Spinal cord (tissue), 10 donors: ENCODE data around the gene CRHR2. TPM values are rescaled to one million over a fixed set of nuclear protein-coding genes. Genes with fewer than 3 reads are reported as not detected.
A peak's percentile ranks its signal among the peaks of the same experiment; 100 is the strongest.

Experiments
- DNase-seq, 6 donors: peaks; one replicate each; pipeline versions ENCODE4 v3.0.0 to v3.0.0-alpha.2; 2013 to 2015; ENCODE audit warnings: low spot score in 6 of 6, low read depth in 4 of 6
- H3K27ac ChIP-seq: one replicate; pipeline ENCODE4 v1.5.1; 2013; ENCODE audit warnings: low read depth, low read length, control low read depth
- H3K27me3 ChIP-seq: one replicate; pipeline ENCODE4 v1.6.1; 2013; ENCODE audit warnings: low read length; ENCODE audit not compliant: control insufficient read depth, insufficient read depth
- H3K36me3 ChIP-seq: one replicate; pipeline ENCODE4 v1.6.1; 2013; ENCODE audit warnings: low read length; ENCODE audit not compliant: control insufficient read depth, insufficient read depth
- H3K4me1 ChIP-seq: one replicate; pipeline ENCODE4 v1.6.1; 2013; ENCODE audit warnings: low read length; ENCODE audit not compliant: control insufficient read depth, insufficient read depth
- H3K4me3 ChIP-seq: one replicate; pipeline ENCODE4 v1.5.1; 2013; ENCODE audit warnings: low read depth, low read length, control low read depth
- H3K9me3 ChIP-seq: one replicate; pipeline ENCODE4 v1.6.1; 2013; ENCODE audit warnings: low read length; ENCODE audit not compliant: control insufficient read depth, insufficient read depth
- WGBS: methylation state at CpG from one replicate; pipeline ENCODE4 v1.1.5; 2013; ENCODE audit warnings: missing lambda C conversion rate; ENCODE audit not compliant: insufficient coverage; 5-methylcytosine and 5-hydroxymethylcytosine counted together
- polyA plus RNA-seq, 2 donors: library from polyadenylated mRNA; unstranded; fragments of 120-200 nt; gene quantifications; one replicate each; pipeline ENCODE4 v1.2.1, GENCODE V29; 2013; ENCODE audit not compliant: insufficient read length in 2 of 2
- total RNA-seq, 2 donors: library from RNA; depleted of rRNA in 1 of 2; stranded (reverse); fragments of 120-200 nt in 1 of 2; fragments of >200 nt in 1 of 2; gene quantifications; one replicate each; pipeline versions ENCODE4 v1.2.3 to v1.2.4, GENCODE V29; 2013 to 2014
- donor health status: healthy.

Gene CRHR2
- total and polyA plus RNA-seq, 4 donors: 0.89 to 2.6 (median 2.0) TPM

DNA sequence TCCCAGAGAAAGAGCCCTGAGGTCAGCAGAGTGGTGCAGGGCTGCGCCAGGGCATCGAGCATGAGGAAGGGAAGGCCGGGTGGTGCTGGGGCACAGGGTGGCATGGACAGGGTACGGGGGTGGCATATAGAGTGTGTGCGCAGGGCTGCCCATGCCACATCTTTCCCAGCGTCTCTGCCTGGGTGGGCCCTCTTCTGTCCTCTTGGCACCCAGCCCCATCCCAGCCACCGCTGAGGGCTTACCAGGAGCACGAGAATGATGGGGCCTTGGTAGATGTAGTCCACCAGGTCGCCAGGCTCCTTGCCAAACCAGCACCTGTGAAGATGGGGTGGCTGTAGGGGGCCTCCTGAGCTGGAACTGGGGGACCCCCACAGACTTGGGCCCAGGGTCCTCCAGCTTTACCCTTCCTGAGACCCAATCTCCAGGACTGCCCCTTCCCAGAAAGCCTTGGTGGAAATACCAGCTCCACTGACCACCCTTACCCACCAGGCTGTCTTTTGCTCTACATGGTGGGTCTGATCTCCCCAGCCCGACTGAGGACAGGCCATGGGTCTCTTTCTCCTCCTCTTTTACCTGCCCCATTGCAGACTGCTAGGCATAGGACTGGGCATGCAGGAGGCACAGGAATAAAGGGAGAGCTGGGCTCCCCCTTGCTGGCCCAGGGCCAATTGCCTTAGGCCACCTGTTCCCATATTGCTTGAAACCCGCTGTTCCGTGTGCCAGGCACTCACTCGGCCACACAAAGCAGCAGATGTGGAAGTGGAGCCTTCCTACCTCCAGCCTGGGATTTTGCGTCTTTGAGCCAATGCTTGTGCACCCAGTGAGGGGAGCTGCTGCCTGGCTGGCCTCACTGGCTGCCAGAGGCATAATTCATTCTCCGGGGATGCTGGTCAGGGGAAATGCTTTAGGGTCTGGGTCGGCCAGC lies 21.7 kb downstream of the CRHR2 start:
- Histone ChIP-seq H3K4me1 (peaks cover 11% of the 10 kb centered on the region), H3K9me3 (no peaks in the 10 kb centered on the region), H3K4me3 (no peak overlapping the region), H3K27me3 (peaks cover 2% of the 10 kb centered on the region), H3K36me3 (no peaks in the 10 kb centered on the region), H3K27ac (no peak overlapping the region)
- peak in 2 of 6 donors; percentile 48 to 77 for DNase-seq
- WGBS: 64% methylated on average over 10 of the region's 16 CpGs

DNA sequence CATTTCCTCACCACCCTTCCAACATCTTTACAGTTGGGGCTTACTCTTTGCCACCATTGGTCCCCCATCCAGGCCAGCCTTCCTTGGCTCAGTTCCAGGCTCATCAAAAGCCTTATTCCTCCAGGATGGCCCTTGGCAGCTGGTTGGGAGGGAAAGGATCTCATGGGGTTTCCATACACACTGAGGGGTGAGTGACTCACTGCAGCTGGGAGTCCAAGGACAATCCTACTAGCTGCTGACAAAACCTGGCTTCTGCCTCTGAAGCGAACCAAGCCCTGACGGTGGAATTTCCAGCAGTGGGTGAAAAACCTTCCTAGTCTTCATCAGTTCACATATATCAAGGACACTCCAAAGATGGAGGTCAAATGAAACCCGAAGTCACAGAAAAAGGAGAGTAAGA lies 22.9 kb downstream of the CRHR2 start:
- Histone ChIP-seq H3K36me3 (no peaks in the 10 kb centered on the region), H3K27ac (no peak overlapping the region), H3K4me3 (no peak overlapping the region), H3K4me1 (peaks cover 11% of the 10 kb centered on the region), H3K27me3 (peaks cover 2% of the 10 kb centered on the region), H3K9me3 (no peaks in the 10 kb centered on the region)
- no CpG with 5 or more reads among the region's 3 CpGs for WGBS
- no peak for DNase-seq

- peaks cover 2% of the 10 kb centered on the region for H3K27me3 ChIP-seq
- H3K4me1 ChIP-seq: peaks cover 11% of the 10 kb centered on the region
- DNase-seq: no peak
- 92% methylated on average over 3 of the region's 3 CpGs for WGBS
- H3K36me3 ChIP-seq: no peaks in the 10 kb centered on the region
- no peak overlapping the region for H3K4me3 ChIP-seq
- H3K9me3 ChIP-seq: no peaks in the 10 kb centered on the region
- no peak overlapping the region for H3K27ac ChIP-seq
These were observed 23.7 kb downstream of the CRHR2 start for GRCh38 chr7:30658479-30659074.

GRCh38 chr7:30657131-30657530 lies 25.1 kb downstream of the CRHR2 start:
- 88% methylated on average over 1 of the region's 2 CpGs for WGBS
- DNase-seq: no peak
- H3K9me3 ChIP-seq: no peaks in the 10 kb centered on the region
- H3K27ac ChIP-seq: no peak overlapping the region
- H3K27me3 ChIP-seq: peaks cover 2% of the 10 kb centered on the region
- H3K4me3 ChIP-seq: no peak overlapping the region
- H3K4me1 ChIP-seq: peaks cover 11% of the 10 kb centered on the region
- no peaks in the 10 kb centered on the region for H3K36me3 ChIP-seq

DNA sequence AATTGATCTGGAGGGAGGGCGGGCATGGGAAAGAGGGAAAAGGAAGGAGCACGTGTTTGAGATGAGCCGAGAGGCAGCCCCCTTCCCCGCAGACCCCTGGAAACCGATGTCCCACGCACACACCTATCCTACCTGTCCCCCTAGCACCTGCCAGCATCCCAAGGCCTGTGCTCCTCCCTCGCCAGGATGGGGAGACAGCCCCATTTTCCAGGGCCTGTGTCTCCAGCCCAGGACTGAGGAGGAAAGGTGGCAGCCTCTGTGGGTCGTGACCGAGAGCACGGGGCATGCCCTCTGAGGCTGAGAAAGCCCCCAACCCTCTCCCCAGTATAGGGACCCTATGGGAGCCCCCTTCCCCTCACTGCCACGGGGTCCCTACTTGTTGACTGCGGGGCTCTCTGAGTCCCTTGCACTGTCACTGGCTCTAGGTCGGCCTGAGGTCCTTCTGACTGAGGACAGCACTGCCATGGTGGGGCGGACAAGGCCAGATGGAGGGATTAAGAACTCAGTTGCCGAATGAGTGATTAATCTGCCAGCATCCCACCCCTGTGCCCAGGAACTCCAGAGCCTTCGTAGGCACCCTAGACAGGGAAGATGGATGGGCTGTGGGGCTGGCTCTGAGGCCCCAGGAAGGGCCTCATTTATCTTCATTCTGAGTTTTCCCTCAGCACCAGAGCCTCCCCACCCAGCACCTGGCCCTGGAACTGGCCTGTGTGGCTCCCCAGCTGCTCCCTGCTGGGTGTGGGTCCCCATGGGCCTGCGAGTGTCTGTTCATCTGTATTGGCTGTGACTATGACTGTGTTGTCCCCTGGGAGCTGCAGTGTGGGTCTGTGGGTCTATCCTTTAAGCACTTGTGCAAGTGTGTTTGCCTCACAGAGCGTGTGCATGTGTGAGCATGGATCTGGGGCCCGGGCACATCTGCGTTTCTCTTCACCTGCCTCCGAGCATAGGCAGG lies 26.0 kb downstream of the CRHR2 start:
- peaks cover 11% of the 10 kb centered on the region for H3K4me1 ChIP-seq
- H3K27me3 ChIP-seq: peaks cover 2% of the 10 kb centered on the region
- DNase-seq: no peak
- H3K4me3 ChIP-seq: no peak overlapping the region
- no peaks in the 10 kb centered on the region for H3K36me3 ChIP-seq
- WGBS: 69% methylated on average over 13 of the region's 21 CpGs
- H3K9me3 ChIP-seq: no peaks in the 10 kb centered on the region
- H3K27ac ChIP-seq: no peak overlapping the region

DNA sequence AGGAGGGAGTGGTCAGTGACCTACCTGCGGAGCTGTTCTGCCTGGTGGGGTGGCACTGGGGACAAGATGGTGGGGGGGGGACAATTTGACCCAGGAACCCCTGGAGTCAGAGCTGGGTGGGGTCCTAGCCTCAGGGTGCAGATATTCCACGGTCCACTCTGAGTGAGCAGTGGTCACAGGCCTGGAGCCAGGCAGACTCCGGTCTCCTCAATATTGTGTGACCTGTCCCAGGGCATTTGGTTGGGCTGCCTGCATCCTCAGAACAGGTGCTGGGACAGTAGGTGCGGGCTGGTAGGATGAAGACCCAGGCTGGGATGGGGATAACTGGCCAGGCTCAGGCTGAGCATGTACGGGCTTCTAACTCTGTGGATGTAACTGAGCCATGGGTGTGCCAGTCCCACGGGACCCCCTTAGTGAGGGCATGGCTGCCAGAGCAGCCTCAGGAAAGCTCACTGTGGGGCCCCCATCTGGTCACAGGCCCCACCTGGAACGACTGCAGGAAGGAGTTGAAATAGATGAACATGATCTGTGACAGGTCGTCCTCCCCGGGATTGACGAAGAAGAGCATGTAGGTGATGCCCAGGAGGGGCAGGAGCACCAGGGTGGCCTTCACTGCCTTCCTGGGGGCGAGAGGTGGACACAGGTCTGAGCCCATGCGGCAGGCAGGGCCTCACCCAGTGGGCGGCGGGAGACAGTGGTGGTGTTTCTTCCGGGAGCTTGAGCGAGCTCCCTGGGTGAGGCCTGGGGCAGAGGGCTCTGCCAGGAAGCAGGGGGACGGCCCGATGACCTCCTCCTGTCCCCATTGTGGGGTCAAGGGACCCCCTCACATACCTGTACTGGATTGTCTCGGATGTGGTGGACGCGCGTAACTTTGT lies 26.9 kb downstream of the CRHR2 start:
- Histone ChIP-seq H3K27ac (no peak overlapping the region), H3K9me3 (no peaks in the 10 kb centered on the region), H3K36me3 (no peaks in the 10 kb centered on the region), H3K4me1 (peaks cover 4% of the 10 kb centered on the region), H3K4me3 (no peak overlapping the region), H3K27me3 (peaks cover 2% of the 10 kb centered on the region)
- no peak for DNase-seq
- WGBS: 93% methylated on average over 18 of the region's 22 CpGs

GRCh38 chr7:30654296-30655090 lies 27.8 kb downstream of the CRHR2 start:
- no peaks in the 10 kb centered on the region for H3K36me3 ChIP-seq
- H3K4me1 ChIP-seq: no peaks in the 10 kb centered on the region
- 91% methylated on average over 14 of the region's 15 CpGs for WGBS
- H3K4me3 ChIP-seq: no peak overlapping the region
- DNase-seq: no peak
- H3K9me3 ChIP-seq: no peaks in the 10 kb centered on the region
- H3K27ac ChIP-seq: no peak overlapping the region
- H3K27me3 ChIP-seq: no peaks in the 10 kb centered on the region

GRCh38 chr7:30652698-30653641 lies 29.3 kb downstream of the CRHR2 start:
- H3K4me1 ChIP-seq: no peaks in the 10 kb centered on the region
- H3K36me3 ChIP-seq: no peaks in the 10 kb centered on the region
- DNase-seq: no peak
- no peak overlapping the region for H3K27ac ChIP-seq
- 94% methylated on average over 16 of the region's 19 CpGs for WGBS
- H3K27me3 ChIP-seq: no peaks in the 10 kb centered on the region
- H3K9me3 ChIP-seq: no peaks in the 10 kb centered on the region
- H3K4me3 ChIP-seq: no peak overlapping the region
